Embryonic facial prominence (tissue), 1 donor: Measurements from ENCODE around the gene CASTOR1.

Experiments
- DNase-seq: peaks from one replicate; pipeline ENCODE4 v3.0.0-alpha.2; 2016; ENCODE audit errors: extremely low spot score

Gene CASTOR1

GRCh38 chr22:30297991-30298701, 8.8 kb upstream of the CASTOR1 start:
- no peak for DNase-seq

GRCh38 chr22:30297276-30297990, 8.1 kb upstream of the CASTOR1 start:
- DNase-seq = no peak

DNA sequence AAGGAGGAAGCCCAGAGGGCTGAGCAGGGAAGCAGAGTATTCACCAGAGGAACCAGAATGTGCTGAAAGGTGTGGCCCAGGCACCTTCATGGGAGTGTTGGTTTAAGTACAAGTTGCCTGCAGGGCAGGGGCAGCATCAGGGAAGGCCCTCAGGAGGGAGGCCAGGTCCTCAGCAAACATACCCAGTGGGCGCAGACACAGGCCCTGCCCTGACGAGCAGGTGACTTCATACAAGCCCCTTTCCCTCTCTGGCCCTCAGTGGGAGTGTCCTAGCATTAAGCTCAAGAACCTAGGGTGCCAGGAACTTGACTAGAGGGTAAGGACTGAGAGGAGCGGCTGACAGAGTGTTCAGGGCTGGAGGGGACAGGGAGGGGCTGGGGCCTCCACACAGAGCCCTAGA, 7.5 kb upstream of the CASTOR1 start:
- DNase-seq = no peak

GRCh38 chr22:30296324-30296723, 7.0 kb upstream of the CASTOR1 start:
- no peak for DNase-seq

GRCh38 chr22:30295576-30295975, 6.3 kb upstream of the CASTOR1 start:
- no peak for DNase-seq

DNA sequence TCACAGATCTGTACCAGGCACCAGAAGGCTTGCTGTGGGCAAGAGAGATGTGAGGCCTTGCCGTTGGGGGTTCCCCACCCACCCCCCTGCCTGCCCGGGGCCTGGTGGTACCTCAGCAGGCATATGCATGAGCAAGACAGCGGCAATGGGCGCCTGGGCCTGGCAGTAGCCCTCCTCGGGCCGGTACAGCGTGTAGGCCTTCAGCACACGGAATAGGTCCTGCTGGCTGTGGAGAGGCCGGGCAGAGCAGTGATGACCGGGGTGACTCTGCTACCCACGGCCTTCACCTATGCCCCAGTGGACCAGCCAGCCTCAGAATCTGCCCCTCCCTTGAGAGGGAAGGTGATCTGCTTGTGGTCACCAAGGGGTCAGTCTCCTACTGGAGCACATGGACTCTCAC, 5.5 kb upstream of the CASTOR1 start:
- DNase-seq = no peak

DNA sequence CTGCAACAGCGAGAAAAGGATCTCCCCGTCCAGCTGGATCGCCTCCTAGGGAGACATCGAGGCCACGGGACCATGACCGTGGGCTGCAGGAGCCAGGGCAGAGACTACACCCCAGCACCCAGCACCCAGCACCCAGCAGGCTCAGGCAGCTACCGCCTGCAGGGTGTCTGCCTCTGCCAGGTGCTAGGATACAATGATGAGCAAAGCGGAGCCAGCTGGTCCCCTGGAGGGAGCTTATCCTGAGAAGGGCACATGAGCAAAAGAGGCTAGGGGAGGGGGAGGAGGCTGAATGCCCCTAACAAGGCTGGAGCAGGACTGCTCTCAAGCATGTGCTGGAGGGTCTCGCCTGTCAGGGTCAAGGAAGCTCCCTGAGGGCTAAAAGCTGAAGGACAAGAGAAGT, 4.8 kb upstream of the CASTOR1 start:
- DNase-seq = no peak

GRCh38 chr22:30293026-30293425, 3.7 kb upstream of the CASTOR1 start:
- no peak for DNase-seq

DNA sequence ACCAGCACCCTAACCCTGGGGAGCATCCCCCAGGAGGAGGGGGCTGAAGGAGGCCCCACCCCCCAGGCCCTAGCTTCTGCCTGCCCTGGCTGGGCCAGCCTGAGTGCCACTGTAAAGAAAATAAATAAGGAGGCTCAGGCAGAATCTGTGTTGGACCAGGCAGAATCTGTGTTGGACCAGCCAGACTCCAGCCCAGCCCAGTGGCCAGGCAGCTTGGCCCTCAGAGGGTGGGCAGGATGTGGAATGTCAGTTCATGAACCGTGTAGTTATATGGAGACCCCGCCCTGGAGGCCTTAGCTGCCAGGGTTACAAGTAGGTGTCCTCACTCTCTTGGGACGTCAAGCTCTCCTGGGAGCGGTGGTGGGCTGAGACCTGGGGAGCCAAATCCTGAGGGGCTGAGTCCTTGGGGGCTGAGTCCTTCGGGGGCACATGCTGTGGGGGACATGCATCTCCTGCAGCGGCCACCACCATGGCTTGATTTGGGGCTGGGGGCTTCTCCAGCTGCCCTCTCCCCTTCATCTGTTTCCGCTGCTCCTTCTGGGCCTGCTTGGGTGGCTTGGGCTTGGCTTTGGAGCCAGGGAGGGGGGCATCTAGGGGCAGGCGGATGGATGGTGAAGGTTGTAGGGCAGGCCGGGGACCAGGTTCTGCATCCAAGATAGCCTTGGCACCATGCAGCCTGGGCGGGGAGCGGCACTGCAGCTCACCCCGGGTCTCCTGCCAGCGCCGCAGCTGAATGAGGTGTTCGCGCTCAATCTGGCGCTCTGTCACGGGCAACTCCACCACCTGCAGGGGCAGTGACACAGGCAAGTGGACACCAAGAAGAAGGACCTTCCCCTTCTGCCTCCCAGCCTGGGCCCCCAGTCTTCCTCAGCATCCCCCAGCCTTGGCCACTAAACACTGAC, 3.0 kb upstream of the CASTOR1 start:
- no peak for DNase-seq

DNA sequence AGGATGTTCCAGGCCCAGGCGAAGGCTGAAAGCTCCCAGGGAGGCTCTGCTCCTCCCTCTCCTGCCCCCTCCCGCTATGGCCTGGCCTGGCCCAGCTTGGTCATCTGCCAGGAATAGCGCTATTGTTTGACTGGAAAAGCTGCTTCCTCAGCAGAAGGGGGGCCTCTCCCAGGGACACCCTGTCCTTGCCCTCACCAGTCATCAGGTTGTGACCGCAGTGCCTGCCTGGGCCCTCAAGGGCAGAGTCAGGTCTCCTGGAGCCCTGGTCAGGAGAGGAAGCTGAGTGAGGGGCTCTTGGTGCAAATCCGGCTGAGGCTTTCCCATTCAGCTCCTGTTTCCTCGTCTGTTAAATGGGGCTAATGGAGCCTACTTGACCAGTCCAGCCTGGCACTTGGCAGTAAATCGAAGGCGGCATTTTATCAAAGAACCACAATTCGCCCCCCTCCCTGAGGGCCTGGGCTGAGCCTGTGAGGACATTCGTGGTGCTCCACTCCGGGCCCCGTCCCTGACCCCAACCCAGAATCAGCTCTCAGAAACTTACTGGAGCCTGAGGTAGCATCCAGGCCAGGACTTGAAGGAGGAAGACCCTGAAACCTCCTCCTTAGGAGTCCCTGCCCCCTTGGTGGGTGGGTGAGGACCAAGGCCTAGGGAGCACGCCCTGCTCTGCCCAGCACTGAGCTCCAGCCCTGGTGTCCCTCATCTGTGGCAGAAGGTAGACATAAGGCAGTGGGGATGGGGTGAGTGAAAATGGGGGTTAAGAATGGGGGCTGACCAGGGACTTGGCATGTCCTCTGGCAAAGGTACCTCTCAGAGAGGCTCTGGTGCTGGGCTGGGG, 2.0 kb upstream of the CASTOR1 start:
- DNase-seq = no peak

GRCh38 chr22:30290342-30291057, 1.2 kb upstream of the CASTOR1 start:
- DNase-seq = no peak

- DNase-seq = no peak
These were observed 642 bp upstream of the CASTOR1 start for GRCh38 chr22:30289980-30290313.

DNA sequence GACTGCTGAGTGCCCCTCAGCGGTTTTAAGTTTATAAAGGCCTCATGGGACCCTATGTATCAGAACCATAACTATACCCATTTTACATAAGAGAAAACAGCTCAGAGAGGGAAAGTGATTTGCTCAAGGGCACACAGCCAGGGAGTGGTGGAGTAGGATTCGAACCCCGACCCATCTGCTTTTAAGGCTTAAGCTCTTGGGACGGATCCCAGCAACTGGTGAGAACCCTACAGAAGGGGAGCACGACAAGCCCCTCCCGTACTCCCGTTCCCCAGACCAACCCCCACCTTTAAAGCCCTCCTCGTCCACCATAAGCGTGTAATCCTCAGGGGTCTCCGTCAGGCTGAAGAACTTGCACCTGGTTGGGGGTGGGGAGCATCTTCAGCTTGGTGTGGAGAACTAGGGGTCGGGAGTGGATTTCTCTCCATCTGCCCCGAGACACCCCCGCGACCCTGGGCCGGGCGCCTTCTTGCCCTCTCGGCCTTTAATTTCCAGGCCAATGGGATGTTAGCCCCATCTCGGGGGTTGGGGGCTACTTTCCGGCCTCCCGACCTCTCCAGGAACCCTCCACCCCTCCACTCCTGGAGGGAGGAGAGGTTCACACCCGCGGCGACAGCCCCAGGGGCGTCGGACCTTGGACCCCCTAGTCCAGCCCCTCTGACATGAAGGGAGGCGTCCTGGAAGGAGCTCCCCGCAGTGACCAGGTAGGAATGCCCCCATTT, 725 bp downstream of the CASTOR1 start:
- DNase-seq = no peak

DNA sequence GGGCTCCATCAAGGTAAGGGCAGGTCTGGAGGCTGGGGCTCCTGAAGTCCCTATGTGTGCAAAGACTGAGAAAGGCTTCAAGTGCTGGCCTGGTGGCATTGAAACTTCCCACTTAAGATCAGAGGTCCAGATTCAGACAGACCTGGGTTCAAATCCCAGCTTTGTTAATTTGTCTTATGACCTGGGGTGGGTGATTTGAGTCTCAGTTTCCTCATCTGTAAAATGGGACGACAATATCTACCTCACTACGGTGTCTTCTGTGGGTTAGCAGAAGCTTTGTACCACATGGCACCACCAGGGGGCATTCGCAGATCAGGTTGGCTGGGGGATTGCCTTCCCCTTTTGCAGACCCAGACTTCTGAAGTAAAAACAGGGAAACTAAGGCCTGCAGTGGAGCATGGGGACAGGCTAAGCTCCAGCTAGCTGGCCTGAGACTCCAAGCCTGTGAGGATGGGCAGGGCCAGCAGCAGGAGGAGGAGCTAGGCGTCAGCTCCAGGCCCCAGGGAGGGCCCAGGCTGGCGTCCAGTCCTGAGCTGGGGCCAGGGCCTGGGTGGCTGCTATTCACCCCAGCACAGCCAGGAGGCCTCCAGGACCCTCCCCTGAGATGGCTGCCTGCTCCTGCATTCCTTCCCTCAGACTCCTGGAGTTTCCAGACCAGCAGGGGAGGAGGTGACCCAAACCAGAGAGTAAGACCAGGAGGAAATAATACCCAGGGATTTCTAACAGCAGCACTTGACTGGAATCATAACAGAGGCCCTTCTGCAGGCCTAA, 1.5 kb downstream of the CASTOR1 start:
- no peak for DNase-seq

DNA sequence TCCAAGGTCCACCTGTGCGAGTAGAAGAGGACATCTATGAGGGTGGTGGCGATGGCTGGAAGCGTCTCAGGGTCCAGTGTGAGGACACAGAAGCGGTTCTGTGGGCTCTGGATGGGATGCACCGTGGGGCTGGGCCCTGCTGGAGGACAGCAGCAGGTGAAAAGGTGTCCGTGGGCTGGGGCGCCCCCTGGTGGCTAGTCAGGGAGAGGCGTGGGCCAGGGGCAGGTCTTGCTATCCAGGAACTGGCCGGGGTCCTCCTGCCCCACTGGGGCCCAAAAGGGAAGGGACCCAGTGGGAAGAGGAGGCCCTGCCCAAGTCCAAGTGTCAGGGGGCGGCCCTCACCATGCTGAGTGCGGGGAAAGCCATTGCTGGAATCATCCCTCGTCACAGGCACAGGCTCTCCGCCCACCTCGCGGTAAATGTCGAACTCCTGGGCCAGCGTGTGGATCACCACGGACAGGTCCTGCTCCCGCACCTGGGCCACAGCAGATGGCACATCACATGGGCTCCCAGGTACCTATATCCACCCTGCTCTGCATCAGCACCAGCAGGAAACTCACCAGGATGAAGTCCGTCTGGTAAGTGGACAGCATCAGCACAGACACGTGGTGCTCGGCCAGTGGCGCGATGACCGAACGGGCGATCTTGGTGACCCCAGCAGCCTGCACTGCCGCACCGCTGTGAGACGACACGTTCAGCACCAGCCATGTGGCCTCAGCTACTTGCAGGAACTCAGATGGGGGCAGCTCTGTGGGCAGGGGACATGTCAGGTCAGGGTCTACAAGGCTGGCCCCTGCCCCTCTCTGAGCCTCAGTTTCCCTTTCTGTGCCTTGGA, 2.3 kb downstream of the CASTOR1 start:
- DNase-seq = no peak

GRCh38 chr22:30286331-30286730, 3.0 kb downstream of the CASTOR1 start:
- DNase-seq = no peak

DNA sequence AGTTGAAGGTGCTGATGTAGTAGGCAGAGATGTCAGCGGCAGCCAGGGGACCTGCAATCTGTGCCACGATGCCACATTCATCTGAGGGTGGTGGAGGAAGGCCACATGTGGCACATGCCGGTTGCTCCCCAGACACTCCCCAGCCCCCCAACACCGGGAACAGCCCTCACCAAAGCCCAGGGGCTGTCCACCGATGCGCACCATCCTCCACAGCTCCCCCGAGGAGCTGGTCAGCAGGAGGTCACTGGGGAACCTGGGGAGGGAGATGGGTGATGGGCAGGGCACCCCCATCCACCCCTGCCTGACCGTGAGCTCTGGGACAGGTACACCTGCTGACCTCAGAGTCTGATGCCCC, 3.5 kb downstream of the CASTOR1 start:
- DNase-seq = no peak

DNA sequence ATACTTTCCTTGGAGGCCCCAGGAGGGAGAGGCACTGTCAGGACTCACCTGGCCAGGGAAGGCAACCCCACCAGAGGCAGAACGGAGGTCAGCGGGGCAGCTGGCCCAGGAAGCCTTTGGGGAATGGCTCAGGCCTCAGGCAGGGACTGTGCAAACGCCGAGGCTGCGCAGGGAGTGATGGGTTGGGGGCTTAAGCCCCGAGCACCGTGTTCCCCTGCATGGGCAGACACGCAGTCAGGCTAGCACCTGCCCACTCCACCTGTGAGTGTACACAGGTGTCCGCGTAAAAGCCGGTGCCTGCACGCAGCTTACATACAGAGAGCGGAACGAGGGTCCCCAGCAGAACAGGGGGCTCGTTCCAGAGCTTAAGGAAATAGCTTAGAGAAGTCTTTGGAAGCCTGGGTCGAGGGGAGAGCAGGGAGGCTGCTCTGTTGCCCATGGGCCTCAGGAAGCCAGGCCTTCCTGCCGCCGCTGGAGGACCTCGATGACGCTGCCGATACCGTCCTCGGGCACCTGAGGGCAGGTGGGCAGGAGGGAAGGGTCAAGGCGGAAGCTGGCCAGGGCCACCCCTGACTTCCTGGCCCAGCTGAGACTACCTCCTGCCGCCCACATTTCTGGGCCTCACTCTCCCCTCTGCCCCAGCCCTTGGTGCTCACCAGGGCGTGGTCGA, 4.0 kb downstream of the CASTOR1 start:
- no peak for DNase-seq
